GM10847 (cell line): ENCODE results near the gene LKAAEAR1.

Source experiments
- POLR2A ChIP-seq: IDR thresholded peaks from 2 replicates; pipeline ENCODE4 v1.6.1; 2011; ENCODE audit not compliant: insufficient read length; ENCODE audit errors: extremely low read depth

Gene LKAAEAR1

GRCh38 chr20:64102647-64103354 is 18.6 kb upstream of the LKAAEAR1 start:
- TF ChIP-seq POLR2A, result no peak

- TF ChIP-seq POLR2A, result no peak
Measured at GRCh38 chr20:64101731-64102621, 17.8 kb upstream of the LKAAEAR1 start.

GRCh38 chr20:64100946-64101688 is 16.9 kb upstream of the LKAAEAR1 start:
- TF ChIP-seq POLR2A, result no peak

- TF ChIP-seq POLR2A, result no peak
Measured at GRCh38 chr20:64100566-64100888, 16.3 kb upstream of the LKAAEAR1 start.

GRCh38 chr20:64099880-64100565 is 15.8 kb upstream of the LKAAEAR1 start:
- TF ChIP-seq POLR2A, result no peak

- no peak for TF ChIP-seq POLR2A
Measured at GRCh38 chr20:64099086-64099786, 15.0 kb upstream of the LKAAEAR1 start.

GRCh38 chr20:64098471-64099013 is 14.3 kb upstream of the LKAAEAR1 start:
- TF ChIP-seq POLR2A, result no peak

- TF ChIP-seq POLR2A, result no peak
Measured at GRCh38 chr20:64096535-64096934, 12.3 kb upstream of the LKAAEAR1 start.

- no peak for TF ChIP-seq POLR2A
Measured at GRCh38 chr20:64095927-64096326, 11.7 kb upstream of the LKAAEAR1 start.

- TF ChIP-seq POLR2A, result no peak
Measured at GRCh38 chr20:64095455-64095854, 11.3 kb upstream of the LKAAEAR1 start.

- no peak for TF ChIP-seq POLR2A
Measured at GRCh38 chr20:64093013-64093503, 8.9 kb upstream of the LKAAEAR1 start.

- no peak for TF ChIP-seq POLR2A
Measured at GRCh38 chr20:64092258-64093012, 8.2 kb upstream of the LKAAEAR1 start.

GRCh38 chr20:64091770-64092169 is 7.6 kb upstream of the LKAAEAR1 start:
- no peak for TF ChIP-seq POLR2A
